Measurements from ENCODE around the gene LSM2.
A peak's percentile ranks its signal among the peaks of the same experiment; 100 is the strongest.

Gene LSM2

DNA sequence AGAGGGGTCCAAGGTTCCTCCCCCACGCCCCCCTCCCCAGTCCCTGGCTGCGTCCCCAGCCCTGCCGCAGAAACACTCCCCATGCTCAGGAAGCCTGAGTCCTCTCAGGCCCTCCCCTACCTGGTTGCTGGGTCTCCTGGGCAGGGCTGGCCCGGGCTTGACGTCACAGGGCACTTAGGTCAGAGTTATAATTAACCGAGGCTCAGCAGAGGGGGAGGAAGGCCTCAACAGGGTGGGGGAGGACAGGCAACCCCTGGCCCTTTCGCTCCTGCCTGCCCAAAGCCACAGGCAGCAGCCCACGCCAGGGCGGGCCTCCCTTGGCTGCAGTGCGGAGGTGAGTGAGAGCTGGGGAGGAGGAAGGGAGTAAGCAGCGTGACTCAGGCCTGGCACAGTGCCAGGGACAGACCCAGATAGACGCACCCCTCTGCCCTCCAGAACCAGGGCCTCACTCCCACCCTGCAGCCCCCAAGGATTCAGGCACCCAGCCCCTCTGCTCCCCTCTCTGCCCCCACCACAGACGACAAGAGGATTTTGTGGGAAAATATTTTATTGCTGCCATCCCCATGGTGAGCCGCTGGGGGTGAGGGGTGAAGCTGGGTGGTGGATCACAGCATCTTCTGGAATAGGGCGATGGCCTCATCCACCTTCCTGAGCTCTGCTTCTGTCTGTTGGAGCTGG is 29.6 kb downstream of the LSM2 start, which contains the start of gene VWA7:
TSS of gene VWA7 (minus strand) at position 340 of the 678 bp plus-strand sequence. CDS start 549 bp downstream, outside the sequence.
- DNase-seq (ENCODE audit: low read depth) = peak; percentile 64

DNA sequence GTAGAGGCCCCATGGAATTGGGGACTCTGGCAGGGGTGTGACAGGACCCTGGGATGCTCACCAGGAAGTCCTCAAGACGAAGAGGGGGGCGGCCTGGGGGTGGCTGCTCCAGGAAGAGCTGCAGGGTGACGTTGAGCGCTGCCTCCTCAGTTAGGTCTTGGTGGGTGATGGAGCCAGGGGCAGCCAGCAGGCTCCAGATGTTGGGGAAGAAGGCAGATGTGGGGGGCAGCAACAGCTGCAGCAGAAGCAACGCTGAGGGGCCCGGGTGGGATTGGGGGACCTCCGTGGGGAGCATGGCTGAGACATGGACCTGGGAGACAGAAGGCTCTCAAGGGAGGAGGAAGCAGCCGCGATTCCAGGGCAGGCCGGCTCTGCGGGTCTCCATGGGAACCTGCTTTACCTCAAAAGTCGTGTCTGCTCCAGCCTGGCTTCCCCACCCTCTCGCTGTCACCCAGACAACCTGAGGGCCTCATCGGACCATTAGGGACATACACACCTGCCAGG is 30.2 kb downstream of the LSM2 start:
- no peak for DNase-seq (ENCODE audit: low read depth)

DNA sequence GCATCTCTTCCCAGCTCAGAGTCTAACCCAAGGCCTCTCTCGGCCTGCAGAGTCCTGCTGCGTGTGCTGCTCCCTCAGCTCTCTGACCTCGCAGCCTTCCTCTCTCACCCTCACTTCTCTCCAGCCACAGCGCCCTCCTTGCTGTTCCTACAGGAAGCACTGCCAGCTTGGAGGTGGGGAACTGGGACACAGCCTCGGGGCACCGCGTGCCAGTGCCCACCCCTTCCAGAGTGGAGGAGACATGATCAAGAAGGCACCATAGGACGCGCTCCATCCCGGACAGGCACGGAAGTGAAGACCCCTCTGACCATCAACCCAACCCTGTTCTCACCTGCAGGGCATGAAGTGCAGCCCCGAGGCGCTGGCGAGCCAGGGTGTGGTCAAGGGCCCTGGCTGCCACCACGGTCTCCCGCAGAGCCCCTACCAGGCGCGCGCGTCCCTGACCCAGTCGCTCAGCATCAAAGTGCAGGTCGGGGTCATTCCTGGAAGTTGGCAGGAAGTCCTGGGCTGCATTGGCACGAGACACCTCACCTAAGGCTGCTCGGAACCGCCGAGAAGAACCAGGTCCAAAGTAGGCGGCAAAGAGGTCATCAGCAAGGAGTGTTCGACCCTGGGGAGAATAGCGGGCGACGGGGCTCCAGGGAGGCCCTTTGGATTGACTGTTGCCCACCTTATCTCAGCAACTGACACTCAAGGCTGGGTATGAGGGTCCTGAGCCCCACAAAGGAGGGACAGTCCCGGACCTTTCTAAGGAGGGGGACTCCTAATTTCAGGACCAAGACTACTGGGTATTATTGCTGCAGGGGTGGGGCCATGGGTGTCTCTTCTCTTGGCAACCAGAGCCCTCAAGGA is 30.9 kb downstream of the LSM2 start:
- DNase-seq (ENCODE audit: low read depth) = no peak

DNA sequence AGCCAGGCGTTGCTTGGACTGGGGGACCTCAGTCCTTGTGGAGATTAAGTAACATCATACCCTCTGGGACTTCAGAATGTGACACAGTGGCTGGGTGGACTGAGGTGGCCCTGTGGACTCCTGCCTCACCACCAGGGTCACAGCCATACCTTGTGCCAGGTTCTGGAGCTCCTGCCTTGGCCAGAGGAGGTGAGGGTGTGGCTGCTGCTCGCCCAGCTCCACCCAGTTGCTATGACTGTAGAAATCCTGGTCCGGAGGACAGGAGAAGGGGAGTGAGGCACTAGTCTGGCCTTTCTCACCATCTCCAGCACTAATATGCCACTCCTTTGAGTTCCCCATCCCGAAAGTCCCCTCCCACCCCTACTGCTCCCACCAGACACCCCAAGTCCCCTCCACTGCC is 31.6 kb downstream of the LSM2 start:
- DNase-seq (ENCODE audit: low read depth) = no peak

DNA sequence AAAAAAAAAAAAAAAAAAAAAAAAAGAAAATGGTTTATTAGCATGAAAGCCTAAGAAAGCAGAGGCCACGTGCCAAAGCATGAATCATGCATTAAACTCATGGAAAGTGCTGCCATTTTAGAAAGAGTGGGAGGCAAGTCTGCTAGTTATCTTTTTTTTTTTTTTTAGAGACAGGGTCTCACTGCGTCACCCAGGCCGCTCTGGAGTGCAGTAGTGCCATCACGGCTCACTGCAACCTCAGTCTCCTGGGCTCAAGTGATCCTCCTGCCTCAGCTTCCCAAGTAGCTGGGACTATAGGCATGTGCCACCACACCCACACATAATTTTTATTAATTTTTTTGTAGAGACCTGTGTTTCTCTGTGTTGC is 34.8 kb downstream of the LSM2 start:
- no peak for DNase-seq (ENCODE audit: low read depth)

DNA sequence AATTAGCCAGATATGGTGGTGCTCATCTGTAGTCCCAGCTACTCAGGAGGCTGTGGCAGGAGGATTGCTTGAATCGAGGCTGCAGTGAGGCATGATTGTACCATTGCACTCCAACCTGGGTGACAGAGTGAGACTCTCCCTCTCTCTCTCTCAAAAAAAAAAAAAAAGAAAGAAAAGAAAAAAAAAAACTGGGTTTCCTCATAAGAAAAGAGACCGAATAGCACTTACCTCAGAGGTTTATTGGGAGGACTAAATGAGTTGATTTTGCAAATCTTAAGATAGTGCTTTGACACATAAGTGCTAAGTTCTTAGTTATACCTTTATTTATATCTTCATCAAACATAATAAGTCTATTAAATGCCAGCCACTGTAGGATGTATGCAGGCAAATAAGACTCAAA is 35.9 kb downstream of the LSM2 start:
- no peak for DNase-seq (ENCODE audit: low read depth)

DNA sequence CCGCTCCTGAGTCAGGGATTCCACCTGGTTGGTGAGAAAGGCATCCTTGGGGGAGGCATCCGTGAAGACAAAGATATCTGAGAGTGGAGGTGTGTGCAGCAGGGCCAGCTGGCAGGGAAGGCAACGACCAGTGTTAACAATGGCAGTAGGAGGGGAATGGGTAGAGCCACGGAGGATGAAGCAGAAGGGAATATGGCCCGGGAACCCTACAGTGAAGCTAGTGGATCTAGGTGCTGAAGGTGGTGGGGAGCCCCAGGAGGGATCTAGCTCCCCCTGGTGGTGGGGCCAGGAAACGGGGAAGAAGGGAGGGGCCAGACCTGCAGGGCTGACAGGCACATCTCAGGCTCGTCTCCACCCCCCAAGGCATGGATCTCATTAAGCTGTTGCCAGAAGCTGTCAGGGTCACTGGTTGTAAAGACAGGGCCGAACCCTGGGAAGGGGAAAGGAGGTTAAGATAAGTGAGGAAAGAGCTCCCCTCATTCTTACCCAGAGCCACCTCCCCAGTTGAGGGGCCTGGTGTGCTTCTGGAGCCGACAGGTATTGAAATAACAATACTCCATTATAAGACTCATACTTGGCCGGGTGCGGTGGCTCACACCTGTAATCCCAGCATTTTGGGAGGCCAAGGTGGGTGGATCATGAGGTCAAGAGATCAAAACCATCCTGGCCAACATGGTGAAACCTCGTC is 36.9 kb downstream of the LSM2 start:
- DNase-seq (ENCODE audit: low read depth) = peak; percentile 61

DNA sequence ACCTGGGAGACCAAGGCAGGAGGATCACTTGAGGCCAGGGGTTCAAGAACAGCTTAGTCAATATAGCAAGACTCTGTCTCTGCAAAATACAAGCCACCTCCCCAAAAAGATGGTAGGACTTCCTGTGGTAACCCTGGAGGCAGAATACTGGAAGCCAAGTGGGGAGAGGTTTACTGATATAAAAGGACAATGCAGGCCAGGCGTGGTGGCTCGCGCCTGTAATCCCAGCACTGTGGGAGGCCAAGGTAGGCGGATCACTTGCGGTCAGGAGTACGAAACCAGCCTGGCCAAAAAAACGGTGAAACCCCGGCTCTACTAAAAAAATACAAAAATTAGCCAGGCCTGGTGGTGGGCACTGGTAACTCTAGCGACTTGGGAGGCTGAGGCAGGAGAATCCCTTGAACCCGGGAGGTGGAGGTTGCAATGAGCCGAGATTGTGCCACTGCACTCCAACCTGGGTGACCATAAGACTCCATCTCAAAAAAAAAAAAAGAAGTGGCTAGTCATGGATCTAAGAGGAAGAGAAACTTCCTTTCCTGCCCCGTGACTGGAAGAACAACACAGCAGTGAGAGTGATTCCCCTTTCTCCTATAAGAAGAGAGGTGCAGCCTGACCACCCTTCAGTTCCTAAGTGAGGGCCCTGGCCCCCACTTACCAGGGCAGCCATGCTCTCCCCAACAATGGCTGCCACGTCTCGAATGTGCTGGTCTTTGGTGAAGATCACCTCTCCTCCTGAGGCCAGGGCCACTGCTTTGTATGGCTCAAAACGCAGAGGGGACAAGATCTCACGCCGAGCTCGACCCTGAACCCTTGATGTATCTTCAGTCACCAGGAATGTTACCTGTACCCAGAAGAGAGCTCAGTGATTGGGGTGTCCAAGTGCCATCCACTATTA is 38.2 kb downstream of the LSM2 start:
- no peak for DNase-seq (ENCODE audit: low read depth)

DNA sequence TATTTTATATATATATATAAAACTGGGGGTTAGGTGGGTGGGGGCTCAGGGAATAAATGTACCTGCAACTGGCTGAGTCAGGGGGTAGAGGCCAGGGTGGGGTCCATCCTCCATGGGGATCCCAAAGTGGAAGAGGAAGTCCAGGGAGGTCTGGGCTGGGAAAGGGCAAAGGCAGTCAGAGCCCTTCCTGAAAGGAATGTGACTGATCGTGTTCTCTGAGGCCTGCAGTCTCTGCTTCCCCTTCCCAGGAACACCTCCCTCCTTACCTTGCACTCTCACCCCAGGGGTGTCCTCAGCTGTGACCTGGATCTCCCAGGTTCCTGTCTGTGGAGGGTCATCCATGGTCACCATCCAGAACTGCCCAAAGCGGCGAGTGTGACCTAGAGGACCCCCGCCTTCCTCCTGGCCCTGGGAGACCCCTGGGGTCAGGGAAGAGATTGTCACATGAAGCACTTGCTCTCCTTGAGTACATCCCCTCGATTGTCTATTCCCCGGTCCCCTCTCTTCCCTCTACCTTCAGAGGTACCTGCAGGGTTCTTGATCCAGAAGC is 39.6 kb downstream of the LSM2 start:
- no peak for DNase-seq (ENCODE audit: low read depth)

DNA sequence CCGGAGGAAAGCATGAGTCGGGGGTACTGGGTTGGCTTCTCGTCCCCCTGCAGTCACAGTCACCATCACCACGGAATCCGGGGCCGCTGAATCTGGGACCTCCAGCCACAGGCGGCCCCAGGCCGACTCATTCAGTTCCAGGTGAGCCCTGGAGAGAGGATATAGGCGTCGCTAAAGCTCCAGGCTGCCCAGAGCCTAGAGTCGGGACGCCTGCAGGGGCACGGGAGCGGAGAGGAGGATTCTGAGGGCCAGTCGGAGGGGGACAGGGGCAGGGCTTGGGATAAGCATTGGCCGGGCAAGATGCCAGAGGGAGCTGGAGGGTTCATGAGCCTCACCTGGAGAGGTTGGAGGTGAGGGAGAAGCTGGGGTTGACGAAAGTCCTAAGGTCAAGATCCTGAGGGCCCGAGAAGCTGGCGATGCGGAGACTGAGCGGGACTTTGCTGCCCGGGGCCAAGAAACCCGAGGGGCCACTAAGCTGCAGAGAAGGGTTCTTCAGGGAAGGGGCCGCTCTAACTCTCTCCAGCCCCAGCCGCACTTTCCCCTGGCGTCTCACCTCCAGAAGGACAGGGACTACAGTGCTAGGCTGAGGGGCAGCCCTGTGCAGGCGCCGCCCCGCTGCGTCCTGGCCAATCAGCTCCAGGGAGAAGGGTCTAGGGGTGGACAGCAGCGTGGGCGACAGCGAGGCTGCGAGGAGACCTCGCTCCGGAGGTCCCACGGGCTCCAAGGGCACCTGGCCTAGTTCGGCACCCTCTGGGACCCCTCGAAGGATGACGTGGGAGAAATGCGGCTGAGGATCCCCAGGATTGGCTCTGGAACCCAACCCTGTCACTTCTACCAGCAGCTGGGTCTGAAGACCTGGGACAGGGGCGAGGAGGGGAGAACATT is 40.6 kb downstream of the LSM2 start:
- no peak for DNase-seq (ENCODE audit: low read depth)

DNA sequence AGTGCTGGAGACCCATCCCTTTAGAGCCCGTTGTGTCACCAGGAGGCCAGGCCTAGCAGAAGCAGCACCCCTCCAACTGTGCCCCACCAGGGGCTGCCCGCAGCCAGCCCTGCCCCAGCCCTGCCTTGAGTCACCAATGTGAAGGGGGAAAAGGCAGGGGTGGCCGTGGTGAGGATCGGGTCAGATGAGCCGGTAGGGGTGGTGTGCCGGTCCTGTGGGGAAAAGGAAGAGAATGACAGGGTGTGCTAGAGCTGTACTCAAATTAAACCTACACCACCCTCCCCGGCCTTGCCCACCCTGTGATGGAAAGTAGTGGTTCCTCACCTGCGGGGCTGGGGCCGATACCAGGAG is 41.2 kb downstream of the LSM2 start:
- no peak for DNase-seq (ENCODE audit: low read depth)

DNA sequence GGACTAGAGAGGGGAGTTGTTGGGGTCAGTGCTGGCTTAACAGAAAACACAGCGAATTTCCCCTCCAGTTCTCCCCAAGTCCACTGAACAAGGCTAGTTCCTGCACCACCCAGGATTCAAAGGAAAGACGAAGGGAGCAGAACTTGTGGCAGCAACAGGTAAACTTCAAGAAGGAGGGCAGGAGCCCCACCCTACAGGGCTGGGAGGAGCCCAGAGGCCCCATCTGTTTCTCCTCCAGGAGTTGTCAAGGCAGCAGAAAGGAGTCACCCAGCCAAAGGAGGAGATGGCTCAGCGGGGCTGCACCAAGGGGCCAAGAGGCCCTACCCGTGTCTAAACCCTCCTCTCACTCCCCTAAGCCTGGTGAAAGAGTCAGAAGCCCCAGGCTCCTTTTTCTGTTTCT is 42.6 kb downstream of the LSM2 start:
- DNase-seq (ENCODE audit: low read depth) = no peak

DNA sequence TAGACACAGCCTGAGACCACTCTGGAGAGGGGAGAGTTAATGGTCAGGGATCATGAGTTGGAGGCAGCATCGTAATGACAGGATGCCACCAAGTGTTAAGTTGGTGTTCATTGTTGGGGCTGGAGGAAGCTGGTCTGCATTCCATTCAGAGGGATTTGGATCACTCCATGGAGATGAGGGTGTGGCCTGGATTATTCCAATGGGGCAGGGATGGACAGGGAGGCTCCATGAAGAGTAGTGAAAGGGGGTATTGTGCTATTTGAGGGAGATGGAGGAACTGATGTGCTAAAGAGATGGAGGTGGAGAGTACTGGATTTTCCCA is 43.2 kb downstream of the LSM2 start:
- DNase-seq (ENCODE audit: low read depth) = no peak

DNA sequence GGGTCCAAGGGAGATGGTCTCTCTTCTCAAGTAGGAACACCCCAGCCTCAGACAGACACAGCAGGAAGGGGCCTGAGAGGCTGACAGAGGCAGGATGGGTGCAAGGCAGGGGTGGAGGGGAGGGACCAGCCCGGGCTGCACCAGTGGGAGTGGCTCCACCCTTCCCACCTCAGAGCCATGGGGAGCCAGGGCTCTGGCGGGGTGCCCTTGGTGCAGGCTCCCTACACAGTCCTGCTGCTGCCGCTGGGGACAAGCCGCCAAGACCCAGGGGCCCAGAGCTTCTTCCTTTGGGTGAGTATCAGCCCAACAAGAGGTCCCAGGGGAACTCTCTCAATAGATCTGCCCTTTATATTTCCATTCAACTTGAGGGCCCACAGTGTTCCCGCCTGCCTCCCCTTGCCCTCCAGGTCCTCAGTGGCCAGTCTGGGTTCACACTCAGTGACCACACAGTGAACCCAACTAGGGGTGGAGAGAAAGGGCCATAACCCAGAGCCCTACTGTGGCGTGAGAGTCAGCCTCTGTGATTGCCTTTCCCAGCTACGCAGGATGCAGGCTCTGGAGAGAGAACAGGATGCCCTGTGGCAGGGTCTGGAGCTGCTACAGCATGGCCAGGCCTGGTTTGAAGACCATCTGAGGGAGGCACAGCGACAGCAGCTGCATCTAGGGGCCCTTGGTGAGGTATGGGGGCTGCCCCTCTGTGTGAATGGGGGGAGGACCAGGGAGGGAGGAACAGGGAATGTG is 43.7 kb downstream of the LSM2 start:
- no peak for DNase-seq (ENCODE audit: low read depth)

DNA sequence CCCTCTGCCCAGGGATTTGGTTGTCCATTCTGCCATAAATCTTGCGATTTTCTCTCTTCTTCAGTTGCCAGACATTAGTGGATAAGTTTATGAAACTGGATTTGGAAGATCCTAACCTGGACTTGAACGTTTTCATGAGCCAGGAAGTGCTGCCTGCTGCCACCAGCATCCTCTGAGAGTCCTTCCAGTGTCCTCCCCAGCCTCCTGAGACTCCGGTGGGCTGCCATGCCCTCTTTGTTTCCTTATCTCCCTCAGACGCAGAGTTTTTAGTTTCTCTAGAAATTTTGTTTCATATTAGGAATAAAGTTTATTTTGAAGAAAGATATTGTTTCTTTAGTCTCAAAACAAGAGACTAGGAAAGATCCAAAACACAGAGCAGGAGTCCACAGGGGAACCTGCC is 44.4 kb downstream of the LSM2 start, which contains the start of gene SAPCD1:
TSS of gene SAPCD1 (plus strand) at position 301 of the 400 bp plus-strand sequence. CDS start 399 bp downstream, outside the sequence.
- DNase-seq (ENCODE audit: low read depth) = no peak

DNA sequence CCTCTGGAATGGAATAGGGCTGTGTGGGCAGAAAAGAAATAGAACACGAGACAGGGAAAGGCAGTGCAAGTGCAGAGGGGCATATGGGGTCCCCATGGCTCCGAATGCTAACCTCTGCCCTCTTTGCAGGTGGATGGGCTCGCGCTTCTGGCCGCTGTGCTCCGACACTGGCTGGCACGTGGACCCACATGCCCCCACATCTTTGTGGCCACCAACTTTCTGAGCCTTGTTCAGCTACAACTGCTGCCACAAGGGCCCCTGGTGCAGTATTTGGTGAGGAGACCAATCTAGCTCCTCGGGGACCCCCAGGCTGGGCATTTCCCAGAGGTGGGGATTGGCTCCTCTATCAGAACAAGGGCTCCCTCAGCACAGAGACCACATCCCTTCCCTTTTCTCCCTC is 45.4 kb downstream of the LSM2 start:
- no peak for DNase-seq (ENCODE audit: low read depth)

DNA sequence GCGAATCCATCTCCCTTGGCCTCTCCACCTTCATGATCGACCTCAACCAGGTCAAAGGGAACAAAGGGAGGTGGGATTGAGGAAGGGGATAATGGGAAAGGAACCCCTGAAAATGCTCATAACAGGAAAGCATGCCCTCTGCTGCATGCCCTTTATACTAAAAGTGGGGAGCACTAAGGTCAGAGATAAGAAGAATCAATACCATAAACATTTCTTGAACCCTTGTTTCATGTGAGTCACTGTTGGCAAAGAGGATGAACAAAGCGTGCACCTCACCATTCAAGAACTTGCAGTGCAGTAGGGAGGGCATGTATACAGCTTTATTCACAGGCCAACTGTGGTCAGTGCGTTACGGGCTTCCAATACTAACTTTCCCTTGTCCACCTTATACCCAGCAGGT is 46.0 kb downstream of the LSM2 start:
- no peak for DNase-seq (ENCODE audit: low read depth)

DNA sequence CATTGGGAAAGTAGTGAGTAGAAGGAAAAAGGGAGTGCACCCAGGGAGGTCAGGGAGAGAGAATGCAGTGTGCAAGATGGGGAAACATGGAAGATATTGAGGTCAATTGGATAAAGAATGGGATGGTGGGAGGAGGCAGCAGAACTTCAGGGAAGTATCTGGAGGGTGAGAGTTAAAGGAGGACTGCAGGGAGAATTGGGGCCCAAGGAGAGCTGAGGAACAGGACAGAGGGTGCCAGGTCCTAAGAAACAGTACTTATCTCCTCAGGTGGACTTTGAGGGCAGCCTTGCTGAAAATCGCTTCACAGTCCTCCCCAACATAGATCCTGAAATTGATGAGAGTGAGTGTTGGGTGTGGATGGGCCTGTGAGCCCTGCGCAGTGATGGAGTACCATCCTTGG is 48.5 kb downstream of the LSM2 start:
- no peak for DNase-seq (ENCODE audit: low read depth)

DNA sequence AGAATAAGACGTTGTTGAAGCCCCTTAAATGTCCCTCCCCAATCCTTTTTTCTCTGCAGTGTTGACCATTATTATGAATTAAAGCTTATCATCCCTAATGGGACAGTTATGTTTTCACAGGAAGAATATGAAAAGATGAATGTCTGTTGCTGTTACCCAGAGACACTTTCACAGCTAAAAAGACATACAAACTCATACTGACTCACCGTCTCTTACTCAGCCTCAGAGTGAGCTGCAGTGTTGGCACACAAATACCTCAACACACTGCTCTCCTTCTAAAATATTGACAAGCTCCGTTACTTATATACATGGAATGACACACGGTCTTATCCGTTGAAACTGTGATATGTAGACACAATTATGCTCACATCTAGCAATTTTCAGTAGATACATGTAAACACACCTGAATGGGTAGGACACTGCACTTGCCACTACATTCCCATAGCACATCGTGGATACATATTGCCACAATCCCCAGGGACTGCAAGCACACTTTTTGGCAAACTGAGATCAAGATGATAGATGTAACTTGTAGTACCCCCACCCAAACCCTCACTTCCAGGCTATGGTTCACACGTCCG is 53.9 kb downstream of the LSM2 start:
- no peak for DNase-seq (ENCODE audit: low read depth)

Data from T-helper 22 cell (primary cell).